GM21717 (cell line): ENCODE measurements around the gene TAMALIN.

Source experiments
- ATAC-seq: cut with Tn5 transposase; IDR thresholded peaks from one replicate; pipeline ENCODE4 v1.9.1; 2021; ENCODE audit warnings: mild to moderate bottlenecking, moderate library complexity; ENCODE audit not compliant: unreplicated experiment

Gene TAMALIN

GRCh38 chr12:52054231-52054832 lies 47.6 kb downstream of the TAMALIN start:
- no peak for ATAC-seq

DNA sequence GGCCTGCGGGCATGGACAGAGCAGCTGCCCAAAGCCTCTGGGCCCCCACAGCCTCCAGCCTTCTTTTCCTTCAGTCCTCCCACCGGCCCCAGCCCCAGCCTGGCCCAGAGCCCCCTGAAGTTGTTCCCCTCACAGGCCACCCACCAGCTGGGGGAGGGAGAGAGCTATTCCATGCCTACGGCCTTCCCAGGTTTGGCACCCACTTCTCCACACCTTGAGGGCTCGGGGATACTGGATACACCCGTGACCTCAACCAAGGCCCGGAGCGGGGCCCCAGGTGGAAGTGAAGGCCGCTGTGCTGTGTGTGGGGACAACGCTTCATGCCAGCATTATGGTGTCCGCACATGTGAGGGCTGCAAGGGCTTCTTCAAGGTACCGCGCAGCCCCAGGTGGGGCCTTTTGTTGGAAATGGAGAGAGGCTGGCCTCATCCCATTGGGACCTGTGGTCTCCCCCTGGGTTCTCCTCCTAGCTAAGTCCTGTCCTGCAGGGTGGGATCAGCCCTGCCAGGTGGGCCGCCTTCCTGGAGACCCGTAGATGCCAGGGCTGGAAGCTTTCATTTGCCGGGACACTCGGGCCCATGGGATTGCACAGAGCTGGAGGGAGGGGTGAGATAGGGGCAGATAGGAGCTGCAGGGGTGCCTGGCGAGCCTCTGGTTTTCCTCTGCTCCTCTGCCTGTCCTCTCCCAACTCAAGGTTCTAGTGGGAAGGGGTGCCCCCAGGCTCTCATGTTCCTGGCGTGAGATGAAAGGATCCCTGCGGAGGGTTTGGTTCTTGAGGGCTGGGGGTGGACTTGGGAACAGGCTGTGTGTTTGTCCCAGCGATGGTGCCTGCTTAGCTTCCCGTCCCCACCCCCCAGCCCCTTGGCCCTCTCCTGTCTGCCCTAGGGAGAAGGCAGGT lies 48.3 kb downstream of the TAMALIN start:
- no peak for ATAC-seq

DNA sequence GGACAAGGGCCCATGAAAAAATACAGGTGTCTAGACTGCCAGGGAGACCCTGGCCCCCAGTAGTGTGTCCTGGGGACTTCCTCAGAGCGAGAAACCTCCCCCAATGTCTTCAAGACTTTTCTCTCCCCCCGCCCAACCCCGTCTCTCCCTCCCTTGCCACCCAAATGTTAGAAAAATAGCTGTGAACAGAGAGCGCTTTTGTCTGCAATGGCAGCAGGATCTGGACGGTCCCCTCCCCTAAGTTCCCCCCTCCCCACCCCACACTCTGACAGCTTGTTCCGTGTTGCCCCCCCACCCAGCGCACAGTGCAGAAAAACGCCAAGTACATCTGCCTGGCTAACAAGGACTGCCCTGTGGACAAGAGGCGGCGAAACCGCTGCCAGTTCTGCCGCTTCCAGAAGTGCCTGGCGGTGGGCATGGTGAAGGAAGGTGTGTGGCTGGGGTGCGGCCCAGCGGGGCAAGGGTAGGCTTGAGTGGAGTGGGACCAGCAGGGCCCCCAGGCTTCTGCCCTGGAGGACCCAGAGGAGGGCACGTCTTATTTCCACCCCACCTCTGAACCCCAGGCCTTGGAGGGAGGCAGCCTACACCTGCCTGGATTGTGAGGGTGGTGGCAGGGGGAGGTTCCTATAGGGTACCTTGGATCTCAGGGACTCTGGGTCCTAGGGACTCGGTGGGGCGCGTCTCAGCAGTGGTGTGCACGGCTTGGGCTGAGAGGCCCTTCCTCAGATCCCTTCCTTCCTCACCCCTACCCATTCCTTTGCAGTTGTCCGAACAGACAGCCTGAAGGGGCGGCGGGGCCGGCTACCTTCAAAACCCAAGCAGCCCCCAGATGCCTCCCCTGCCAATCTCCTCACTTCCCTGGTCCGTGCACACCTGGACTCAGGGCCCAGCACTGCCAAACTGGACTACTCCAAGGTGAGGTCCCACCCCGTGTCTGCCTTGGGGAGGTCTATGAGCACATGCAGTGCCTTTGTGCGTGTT lies 49.3 kb downstream of the TAMALIN start:
- ATAC-seq = no peak

DNA sequence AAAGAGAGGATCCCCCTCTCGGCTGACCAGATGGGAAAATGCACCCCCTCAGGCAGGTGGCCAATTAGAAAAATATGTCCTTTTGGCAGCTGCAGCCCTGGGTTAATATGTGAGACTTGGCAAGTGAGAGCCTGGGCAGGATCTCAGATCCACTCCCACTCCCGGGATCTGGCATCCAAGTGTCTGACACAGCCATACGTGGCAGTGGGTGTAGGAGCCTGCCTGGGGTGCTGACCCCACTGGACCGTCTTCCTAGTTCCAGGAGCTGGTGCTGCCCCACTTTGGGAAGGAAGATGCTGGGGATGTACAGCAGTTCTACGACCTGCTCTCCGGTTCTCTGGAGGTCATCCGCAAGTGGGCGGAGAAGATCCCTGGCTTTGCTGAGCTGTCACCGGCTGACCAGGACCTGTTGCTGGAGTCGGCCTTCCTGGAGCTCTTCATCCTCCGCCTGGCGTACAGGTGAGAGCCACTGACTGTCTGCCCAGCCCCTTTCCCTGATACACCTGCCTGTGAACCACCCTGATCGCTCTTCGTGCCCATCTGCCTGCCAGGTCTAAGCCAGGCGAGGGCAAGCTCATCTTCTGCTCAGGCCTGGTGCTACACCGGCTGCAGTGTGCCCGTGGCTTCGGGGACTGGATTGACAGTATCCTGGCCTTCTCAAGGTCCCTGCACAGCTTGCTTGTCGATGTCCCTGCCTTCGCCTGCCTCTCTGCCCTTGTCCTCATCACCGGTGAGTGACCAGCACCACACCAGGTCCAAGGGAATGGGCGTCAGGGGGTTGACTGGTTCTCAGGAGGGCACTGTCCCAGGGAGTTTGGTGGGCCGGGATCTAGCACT lies 50.3 kb downstream of the TAMALIN start:
- no peak for ATAC-seq

- ATAC-seq = no peak
These were observed 51.2 kb downstream of the TAMALIN start for GRCh38 chr12:52057638-52058576.

DNA sequence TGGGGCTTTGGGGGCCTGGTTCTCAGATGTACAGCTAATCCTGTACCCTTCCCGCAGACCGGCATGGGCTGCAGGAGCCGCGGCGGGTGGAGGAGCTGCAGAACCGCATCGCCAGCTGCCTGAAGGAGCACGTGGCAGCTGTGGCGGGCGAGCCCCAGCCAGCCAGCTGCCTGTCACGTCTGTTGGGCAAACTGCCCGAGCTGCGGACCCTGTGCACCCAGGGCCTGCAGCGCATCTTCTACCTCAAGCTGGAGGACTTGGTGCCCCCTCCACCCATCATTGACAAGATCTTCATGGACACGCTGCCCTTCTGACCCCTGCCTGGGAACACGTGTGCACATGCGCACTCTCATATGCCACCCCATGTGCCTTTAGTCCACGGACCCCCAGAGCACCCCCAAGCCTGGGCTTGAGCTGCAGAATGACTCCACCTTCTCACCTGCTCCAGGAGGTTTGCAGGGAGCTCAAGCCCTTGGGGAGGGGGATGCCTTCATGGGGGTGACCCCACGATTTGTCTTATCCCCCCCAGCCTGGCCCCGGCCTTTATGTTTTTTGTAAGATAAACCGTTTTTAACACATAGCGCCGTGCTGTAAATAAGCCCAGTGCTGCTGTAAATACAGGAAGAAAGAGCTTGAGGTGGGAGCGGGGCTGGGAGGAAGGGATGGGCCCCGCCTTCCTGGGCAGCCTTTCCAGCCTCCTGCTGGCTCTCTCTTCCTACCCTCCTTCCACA lies 52.0 kb downstream of the TAMALIN start:
- ATAC-seq = no peak

GRCh38 chr12:52059582-52060497 lies 53.1 kb downstream of the TAMALIN start:
- ATAC-seq = no peak

DNA sequence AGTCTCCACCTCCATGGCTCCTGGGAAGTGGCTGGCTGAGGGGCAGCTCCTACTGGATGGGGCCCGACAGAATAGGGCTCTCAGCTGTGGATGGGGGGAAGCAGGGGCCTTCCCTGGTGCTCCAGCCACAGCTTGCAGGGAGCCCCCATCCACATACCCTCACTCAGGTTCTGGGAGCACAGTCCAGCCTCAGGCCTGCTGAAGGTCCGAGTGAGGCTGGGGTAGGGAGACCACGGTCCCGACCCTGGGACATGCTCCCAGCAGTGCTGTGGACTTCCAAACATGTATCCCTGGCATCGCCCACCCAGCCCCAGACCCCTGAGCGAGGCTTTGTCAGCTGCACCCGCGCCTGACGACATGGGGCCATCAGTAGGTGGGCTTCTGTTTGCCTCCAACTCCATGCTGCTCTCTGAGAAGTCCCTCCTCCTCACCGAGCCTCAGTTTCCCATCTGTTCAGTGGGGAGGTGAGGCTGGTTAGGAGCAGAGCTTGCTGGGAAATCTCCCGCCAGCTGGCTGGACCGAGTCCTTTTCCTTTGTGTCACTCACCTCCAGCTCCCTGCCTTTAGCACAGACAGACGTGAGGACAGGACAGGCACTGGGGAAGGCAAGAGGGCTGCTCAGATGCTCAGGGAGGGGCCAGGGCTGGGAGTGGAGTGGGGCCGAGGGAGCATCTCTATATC lies 53.9 kb downstream of the TAMALIN start:
- no peak for ATAC-seq

DNA sequence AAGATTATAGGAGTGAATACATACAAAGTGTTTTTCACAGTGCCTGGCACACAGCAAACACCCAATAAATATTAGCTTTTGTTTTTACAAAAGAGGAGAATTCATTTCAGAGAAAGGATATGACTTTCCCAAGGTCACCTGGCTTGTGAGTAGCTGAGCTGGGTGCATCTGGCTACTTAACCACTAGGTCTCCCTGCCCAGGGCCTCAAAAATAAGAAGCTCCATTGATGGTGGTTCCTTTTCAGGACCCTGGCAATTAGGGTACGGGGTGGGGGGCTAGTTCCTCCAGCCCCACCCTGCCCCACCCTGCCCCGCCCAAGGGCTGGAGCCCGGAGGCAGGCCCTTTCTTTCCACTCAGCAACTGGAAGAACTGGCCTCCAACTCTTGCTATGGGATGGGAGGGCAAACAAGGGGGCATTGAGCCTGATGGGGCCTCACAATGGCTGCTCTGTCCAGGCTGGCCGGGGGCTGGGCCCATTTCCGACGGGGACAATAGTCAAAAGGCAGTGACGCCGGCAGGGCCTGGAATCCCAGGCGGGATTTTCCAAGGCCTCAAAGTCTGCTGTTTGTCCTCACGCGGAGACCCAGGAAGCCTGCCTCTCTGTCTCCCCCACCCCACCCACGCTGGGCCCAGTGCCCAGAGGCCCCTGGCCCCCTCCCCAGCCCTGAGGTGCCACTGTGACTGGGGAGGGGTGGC lies 54.9 kb downstream of the TAMALIN start:
- ATAC-seq = no peak

- ATAC-seq = no peak
These were observed 55.7 kb downstream of the TAMALIN start for GRCh38 chr12:52062167-52063081.

DNA sequence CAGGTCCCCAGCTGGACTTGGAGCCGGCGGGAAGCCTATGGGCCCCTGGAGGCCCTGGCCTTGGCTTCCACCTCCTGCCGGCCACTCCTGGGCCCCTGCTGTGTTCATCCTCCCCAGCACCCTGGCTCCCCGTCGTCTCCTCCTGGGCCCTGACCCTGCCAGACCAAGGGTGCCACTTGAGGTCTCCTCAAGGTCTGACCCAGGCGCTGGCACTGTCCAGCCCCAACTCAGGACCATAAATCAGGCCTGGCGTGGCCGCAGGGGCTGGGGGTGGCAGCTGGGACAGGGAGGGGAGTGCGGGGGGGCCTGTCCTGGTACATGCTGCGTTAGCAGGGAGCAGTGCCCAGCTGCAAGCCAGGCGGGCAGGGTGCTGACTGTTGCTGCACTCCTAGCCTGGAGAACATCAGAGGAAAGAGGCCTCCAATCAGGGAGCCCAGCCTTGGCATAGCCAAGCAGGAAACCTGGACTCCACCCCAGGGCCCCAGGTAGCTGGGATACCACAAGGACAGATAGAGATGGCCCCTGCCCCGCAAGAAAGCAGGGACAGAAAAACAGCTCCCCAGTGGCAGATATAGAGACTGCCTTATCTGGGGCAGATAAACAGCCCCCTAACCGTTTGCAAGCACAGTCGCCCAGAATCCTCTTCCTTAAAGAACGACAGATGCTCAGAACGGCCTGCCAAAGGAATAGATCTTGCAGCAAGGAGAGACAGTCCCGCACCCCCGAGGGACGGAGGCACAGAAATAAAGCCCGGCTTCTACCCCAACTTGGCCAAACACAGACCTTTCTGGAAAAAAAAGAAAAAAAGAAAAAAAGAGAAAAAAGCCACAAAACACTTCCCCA lies 56.6 kb downstream of the TAMALIN start:
- ATAC-seq = no peak

DNA sequence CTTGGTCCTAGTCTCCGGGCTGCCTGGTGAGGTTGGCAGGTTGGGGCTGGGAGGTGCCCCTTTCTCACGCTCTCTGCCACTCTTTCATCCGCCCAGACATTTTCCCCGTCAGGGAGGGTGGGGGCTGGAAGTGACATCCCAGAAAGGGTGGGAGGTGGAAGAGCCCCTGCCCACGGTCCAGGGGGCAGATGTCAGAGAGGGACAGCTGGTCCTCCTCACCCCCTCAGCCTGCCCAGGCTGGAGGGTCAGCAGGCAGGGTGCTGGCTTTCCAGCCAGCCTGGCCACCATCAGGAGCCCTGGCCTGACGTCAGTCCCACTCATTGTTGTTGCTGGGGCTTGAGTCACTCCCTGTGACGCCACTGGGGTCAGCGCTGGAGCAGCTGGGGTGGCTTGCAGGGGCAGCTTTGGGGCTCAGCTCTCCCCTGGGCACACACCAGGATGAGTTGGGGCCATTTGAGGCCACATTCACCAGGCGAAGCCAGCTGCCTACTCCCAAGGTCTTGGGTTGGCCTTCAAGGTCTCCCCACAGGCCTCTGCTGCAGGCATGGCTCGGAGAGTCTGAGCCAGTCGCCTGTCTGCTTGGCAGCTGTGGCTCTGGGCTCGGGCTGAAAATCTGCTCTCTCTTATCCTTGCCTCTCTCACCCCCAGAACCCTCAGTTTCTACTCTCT lies 57.4 kb downstream of the TAMALIN start:
- ATAC-seq = no peak
